D721Med (cell line): ENCODE results near the gene HOXB7.
A peak's percentile ranks its signal among the peaks of the same experiment; 100 is the strongest.

ENCODE experiments used
- DNase-seq: peaks from one replicate; pipeline ENCODE4 v3.0.0; 2011; ENCODE audit warnings: low spot score; ENCODE audit not compliant: insufficient read length
- FAIRE-seq: peaks from 2 replicates; lab custom pipeline; 2011; peaks lifted over from hg19 to GRCh38; lab: Jason Lieb, UNC
- TF ChIP-seq, protein P1 (sequence below): IDR thresholded peaks from 2 replicates; pipeline ENCODE4 v1.5.1; 2012; ENCODE audit warnings: mild to moderate bottlenecking, control low read depth; ENCODE audit not compliant: insufficient read depth; ENCODE audit errors: missing control alignments

HOXB7 gene

DNA sequence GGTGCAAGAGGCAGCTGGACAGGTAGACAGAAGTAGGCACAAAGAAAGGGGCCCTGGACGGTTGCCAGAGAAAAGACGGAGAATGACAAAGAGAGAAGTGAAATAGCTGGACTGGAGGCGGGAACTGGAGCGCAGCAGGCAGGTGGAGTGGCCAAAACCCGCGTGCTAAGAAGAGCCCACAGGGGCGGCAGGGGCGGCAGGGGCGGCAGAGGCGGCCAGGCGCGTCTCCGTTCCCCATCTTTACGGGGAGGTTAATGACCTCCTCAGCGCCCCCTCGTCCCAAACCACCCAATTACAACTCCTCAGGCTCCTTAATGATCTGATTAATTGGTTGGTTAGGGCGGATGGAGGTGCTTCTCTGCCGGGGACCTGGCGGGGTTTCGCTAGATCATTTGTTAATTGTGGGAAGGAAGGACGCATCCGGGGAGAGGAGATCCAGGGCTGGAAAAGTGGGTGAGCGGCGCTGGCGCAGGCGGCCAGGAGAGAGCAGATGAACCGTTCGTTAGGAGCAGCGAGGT lies 30.8 kb upstream of the HOXB7 start:
- FAIRE-seq (no peak), DNase-seq (no peak)
- TF ChIP-seq, protein P1, sequence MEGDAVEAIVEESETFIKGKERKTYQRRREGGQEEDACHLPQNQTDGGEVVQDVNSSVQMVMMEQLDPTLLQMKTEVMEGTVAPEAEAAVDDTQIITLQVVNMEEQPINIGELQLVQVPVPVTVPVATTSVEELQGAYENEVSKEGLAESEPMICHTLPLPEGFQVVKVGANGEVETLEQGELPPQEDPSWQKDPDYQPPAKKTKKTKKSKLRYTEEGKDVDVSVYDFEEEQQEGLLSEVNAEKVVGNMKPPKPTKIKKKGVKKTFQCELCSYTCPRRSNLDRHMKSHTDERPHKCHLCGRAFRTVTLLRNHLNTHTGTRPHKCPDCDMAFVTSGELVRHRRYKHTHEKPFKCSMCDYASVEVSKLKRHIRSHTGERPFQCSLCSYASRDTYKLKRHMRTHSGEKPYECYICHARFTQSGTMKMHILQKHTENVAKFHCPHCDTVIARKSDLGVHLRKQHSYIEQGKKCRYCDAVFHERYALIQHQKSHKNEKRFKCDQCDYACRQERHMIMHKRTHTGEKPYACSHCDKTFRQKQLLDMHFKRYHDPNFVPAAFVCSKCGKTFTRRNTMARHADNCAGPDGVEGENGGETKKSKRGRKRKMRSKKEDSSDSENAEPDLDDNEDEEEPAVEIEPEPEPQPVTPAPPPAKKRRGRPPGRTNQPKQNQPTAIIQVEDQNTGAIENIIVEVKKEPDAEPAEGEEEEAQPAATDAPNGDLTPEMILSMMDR = no peak

DNA sequence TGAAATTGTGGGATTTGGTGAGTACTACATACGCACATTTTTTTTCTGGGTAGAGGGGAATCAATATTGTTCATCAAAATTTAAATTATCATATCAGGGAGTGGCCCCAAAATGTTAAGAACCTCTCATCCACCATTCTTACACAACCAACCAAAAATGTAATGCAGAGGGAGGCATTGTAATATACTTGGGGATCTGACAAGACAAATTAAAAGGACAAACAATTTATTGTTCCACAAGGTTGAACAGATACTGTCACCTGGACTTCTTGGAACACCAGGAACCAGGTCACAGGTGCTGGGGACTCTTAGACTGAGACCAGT lies 30.0 kb upstream of the HOXB7 start:
- no peak for FAIRE-seq
- TF ChIP-seq, protein P1 = no peak
- no peak for DNase-seq

DNA sequence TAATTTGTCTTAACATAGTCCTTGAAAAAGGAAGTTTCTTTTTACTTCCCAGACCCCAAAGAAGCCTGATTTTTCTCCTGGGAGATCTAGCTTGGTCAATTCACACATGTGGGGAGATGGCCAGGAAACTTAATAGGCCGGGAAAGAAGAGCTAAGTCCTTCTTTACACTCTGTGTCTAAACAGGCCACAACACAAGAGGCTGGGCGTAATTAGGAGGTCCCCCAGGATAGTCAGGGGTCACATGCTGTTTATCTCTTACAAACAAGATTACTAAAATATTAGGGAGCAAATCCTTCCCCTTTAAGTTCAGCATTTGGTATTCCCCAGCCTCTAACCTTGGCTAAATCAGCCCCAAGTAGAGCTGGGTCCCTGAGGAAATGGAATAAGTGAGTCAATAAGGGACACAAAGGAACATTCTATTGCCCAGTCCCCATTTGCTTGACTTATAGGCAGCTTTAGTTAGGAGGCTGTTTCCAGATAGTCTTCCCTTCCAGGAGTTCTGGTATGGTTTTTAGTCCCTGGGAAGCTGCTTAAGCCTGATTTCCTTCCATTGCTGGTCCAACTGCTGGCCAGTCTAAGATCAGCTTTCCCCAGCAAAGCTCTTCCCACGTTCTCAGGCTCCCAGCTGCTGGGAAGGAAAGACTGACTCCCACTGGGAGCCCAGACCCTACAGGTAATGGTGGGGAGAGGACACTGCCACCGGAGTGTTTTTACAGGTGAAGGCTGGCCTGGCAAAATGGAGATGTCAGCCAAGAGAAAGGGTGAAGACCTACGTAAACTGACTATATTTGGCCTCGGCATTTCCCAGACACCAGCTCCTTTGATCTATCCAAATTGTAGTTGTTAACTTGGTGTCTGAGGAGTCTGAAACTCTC lies 29.4 kb upstream of the HOXB7 start:
- TF ChIP-seq, protein P1 = no peak
- FAIRE-seq = no peak
- no peak for DNase-seq

DNA sequence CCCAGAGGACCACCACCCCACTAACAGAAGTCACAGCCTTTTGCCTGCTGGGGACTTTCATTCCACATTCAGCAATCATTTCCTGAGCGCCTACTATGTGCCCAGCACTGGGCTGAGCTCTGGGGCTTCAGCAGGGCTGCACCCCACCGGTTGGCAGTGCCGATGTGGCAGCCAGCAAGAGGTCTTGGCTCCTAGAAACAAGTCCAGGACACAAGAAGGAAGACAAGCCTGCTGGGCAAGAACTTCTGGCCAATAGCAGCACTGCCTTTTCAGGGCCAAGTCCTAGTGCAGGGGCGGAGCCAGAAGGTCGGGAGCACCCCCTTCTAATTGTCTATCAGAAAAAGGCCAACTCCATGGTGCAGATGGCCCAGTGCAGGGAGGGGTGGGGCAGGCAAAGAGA lies 28.3 kb upstream of the HOXB7 start:
- FAIRE-seq (no peak), DNase-seq (no peak)
- TF ChIP-seq, protein P1 = no peak

DNA sequence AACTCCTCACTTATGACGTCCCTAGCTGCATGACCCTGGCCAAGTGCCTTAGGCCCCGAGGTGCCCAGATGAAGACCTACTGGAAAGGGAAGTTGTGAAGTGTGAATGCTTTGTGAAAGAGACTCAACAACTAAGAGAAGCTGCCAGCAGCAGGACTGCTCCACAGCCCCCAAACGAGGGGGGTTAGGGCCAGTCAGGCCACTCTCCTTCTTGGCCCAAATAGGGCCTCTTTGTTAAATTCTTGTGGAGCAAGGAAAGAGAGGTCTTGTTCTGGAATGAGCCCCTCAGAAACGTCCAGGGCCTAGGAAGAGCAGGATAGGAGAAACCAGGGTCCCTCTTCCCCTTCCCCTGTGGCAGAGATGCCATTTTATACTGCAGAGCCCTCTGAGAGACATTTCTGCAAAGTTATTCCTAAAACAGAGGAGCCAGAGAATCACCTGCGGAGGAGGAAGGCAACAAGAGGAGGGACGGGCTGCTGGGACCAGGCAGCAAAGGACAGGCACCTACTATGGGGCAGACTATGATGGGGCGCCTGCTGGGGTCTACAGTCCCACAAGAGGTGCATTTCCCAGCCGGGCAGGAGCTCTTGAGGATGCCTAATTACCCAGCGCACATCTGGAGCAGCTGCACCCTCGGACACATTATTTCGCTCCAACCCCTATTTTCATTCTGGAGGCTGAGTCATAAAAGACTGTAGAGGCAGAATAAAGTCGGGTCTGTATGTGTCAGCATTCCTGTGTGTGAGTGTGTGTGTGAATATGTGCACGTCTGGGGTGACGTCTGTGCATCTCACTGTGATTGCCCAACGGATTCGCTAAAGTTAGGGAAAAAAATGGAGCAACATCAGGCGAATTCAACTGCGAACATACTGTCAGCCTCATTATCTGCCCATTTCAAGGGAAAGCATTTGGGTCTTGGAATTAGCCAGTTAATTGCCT lies 26.8 kb upstream of the HOXB7 start:
- DNase-seq (no peak), FAIRE-seq (no peak)
- TF ChIP-seq, protein P1 = no peak

DNA sequence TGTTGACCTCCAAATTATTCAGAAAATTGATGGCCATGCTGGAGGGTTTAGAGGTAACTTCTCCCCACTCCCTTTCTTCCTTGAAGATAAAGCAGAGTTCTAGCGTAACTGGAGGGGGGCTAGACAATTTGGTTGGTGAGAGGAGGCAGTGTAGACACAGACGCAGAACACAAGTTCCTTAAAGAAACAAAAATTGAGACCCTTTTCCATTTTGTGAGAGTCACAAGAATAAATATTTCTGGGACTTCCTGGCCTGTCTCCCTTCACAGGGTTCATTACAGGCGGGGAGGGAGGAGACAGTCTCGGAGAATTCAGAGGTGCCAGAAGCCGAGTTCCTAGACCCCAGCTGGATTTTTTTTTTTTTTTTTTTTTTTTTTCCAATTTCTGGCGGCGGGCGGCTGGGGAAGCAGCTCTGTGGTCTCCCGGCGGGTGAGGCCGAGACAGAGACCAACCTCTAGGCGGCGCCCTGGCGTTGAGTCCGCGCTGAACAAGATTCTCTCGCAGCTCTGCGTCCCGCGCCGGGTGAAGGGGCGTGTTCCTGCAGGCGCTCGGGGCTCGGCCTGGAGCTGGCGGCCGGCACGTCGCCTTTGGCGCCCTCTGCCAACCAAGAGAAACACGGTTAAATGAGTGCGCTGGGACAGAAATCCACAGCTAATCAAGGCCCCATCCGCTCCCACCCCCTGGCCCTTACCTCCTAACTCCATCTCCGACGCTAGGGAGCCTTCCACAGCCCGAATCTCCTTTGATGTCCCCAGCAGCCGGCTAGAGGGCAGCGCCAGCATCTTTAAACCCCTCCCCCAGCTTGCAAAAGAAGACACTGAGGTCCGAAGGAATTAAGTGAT lies 25.6 kb upstream of the HOXB7 start:
- TF ChIP-seq, protein P1 = peak; percentile 56
- FAIRE-seq (no peak), DNase-seq (no peak)
